IMR-90 (cell line): Measurements from ENCODE around the gene ARPC4. TPM values are rescaled to one million over a fixed set of nuclear protein-coding genes. Genes with fewer than 3 reads are reported as not detected.
"Not testable (repeated sequence)": the region's sequence is repeated elsewhere in the genome, so short reads cannot be mapped to it uniquely, and the experiment has no call there.

Experiments
- ATAC-seq: fragments of 200-7000 bp; cut with Tn5 transposase; 2 replicates; pipeline ENCODE4 v1.9.1; 2020; ENCODE audit warnings: low read depth, mild to moderate bottlenecking, moderate library complexity
- BruUV-seq: library from RNA; stranded (reverse); fragments of 400-500 nt; replicated peaks from 2 replicates; lab custom pipeline; 2021; lab: Mats Ljungman, UMichigan
- CTCF ChIA-PET: fragments of 300-600 bp; formaldehyde crosslinking; extraction: SDS; loops from one replicate; lab custom pipeline; 2021; ENCODE audit warnings: antibody characterized with exemption; lab: Yijun Ruan, JAX
- POLR2A ChIA-PET: fragments of 300-600 bp; sonication (Branson Sonifier 250); formaldehyde crosslinking; loops from one replicate; lab custom pipeline; 2022; ENCODE audit warnings: antibody characterized with exemption; ENCODE audit not compliant: unreplicated experiment; lab: Charles Lee
- DNase-seq: peaks from one replicate; pipeline ENCODE4 v3.0.0; 2013
- H2AFZ ChIP-seq: replicated peaks from 2 replicates; pipeline ENCODE3; 2013; ENCODE audit warnings: low read length, mild to moderate bottlenecking; ENCODE audit not compliant: poor library complexity
- H2AK5ac ChIP-seq: 2 replicates; pipeline ENCODE4 v1.6.1; 2013; ENCODE audit warnings: low read depth, low read length, inconsistent platforms
- H2AK9ac ChIP-seq: replicated peaks from 2 replicates; pipeline ENCODE3; 2013; ENCODE audit warnings: mild to moderate bottlenecking, low read depth, low read length, moderate library complexity; ENCODE audit not compliant: poor library complexity
- H2BK120ac ChIP-seq: 2 replicates; pipeline ENCODE4 v1.6.1; 2013; ENCODE audit warnings: low read depth, low read length, inconsistent platforms
- H2BK15ac ChIP-seq: 3 replicates; pipeline ENCODE4 v1.6.1; 2013; ENCODE audit warnings: low read depth, low read length, inconsistent platforms
- H2BK20ac ChIP-seq: 2 replicates; pipeline ENCODE4 v1.6.1; 2013; ENCODE audit warnings: low read depth, mild to moderate bottlenecking, inconsistent platforms, low read length, moderate library complexity
- H2BK5ac ChIP-seq: 2 replicates; pipeline ENCODE4 v1.6.1; 2013; ENCODE audit warnings: mild to moderate bottlenecking, low read depth, low read length, inconsistent platforms; ENCODE audit not compliant: poor library complexity, severe bottlenecking
- H3K14ac ChIP-seq: replicated peaks from 2 replicates; pipeline ENCODE4 v1.6.1; 2013; ENCODE audit warnings: low read depth, low read length, inconsistent platforms
- H3K18ac ChIP-seq: 2 replicates; pipeline ENCODE4 v1.6.1; 2013; ENCODE audit warnings: low read depth, low read length, control low read depth
- H3K23ac ChIP-seq: 2 replicates; pipeline ENCODE4 v1.6.1; 2013; ENCODE audit warnings: low read depth, low read length, inconsistent platforms
- H3K27ac ChIP-seq: 2 replicates; pipeline ENCODE4 v1.5.1; 2013; ENCODE audit warnings: mild to moderate bottlenecking, control low read depth, low read length; ENCODE audit not compliant: insufficient read depth
- H3K27me3 ChIP-seq: 2 replicates; pipeline ENCODE4 v1.6.1; 2013; ENCODE audit warnings: low read length; ENCODE audit not compliant: control insufficient read depth, insufficient read depth
- H3K36me3 ChIP-seq: 2 replicates; pipeline ENCODE4 v1.6.1; 2013; ENCODE audit warnings: low read length, mixed read lengths; ENCODE audit not compliant: control insufficient read depth, insufficient read depth
- H3K4ac ChIP-seq: 2 replicates; pipeline ENCODE4 v1.6.1; 2013; ENCODE audit warnings: low read depth, low read length, inconsistent platforms
- H3K4me1 ChIP-seq: 2 replicates; pipeline ENCODE4 v1.6.1; 2013; ENCODE audit warnings: low read length, mixed read lengths; ENCODE audit not compliant: control insufficient read depth, insufficient read depth
- H3K4me2 ChIP-seq: 2 replicates; pipeline ENCODE4 v1.6.1; 2013; ENCODE audit warnings: low read depth, mild to moderate bottlenecking, control low read depth, low read length, moderate library complexity
- H3K4me3 ChIP-seq: 2 replicates; pipeline ENCODE4 v1.5.1; 2013; ENCODE audit warnings: low read depth, mild to moderate bottlenecking, control low read depth, low read length, moderate library complexity; ENCODE audit not compliant: insufficient read depth
- H3K56ac ChIP-seq: 2 replicates; pipeline ENCODE4 v1.6.1; 2013; ENCODE audit warnings: low read length, inconsistent platforms; ENCODE audit not compliant: insufficient read depth; ENCODE audit errors: extremely low read depth
- H3K79me1 ChIP-seq, 2 experiments: 2 replicates each; pipeline ENCODE4 v1.6.1; 2013; ENCODE audit warnings: low read length in 2 of 2, inconsistent platforms in 1 of 2, low read depth in 1 of 2
- H3K9ac ChIP-seq: 2 replicates; pipeline ENCODE4 v1.6.1; 2013; ENCODE audit warnings: low read depth, low read length, control low read depth
- H3K9me1 ChIP-seq: 2 replicates; pipeline ENCODE4 v1.6.1; 2013; ENCODE audit warnings: low read length, inconsistent platforms; ENCODE audit not compliant: insufficient read depth
- H3K9me3 ChIP-seq: 2 replicates; pipeline ENCODE4 v1.6.1; 2013; ENCODE audit warnings: low read length; ENCODE audit not compliant: control insufficient read depth, insufficient read depth
- H4K20me1 ChIP-seq: 2 replicates; pipeline ENCODE4 v1.6.1; 2013; ENCODE audit warnings: low read length, inconsistent platforms; ENCODE audit not compliant: insufficient read depth
- H4K5ac ChIP-seq: 2 replicates; pipeline ENCODE4 v1.6.1; 2013; ENCODE audit warnings: mild to moderate bottlenecking, low read depth, low read length, control low read depth
- H4K8ac ChIP-seq, 2 experiments: 2 replicates each; pipeline ENCODE4 v1.6.1; 2013; ENCODE audit warnings: low read depth in 2 of 2, low read length in 2 of 2, control low read depth in 1 of 2, inconsistent platforms in 1 of 2
- H4K91ac ChIP-seq: 2 replicates; pipeline ENCODE4 v1.6.1; 2013; ENCODE audit warnings: low read depth, low read length, inconsistent platforms; ENCODE audit not compliant: insufficient read depth
- RAD21 ChIP-seq: IDR thresholded peaks from 2 replicates; pipeline ENCODE4 v1.6.1; 2012; ENCODE audit warnings: low read length, improper control_type of control experiment
- SMC3 ChIP-seq: fragments of 150-350 bp; IDR thresholded peaks from 2 replicates; pipeline ENCODE4 v1.6.1; 2016; ENCODE audit warnings: low read depth, mild to moderate bottlenecking, antibody characterized with exemption, low read length, moderate library complexity
- WGBS, 2 experiments: methylation state at CpG; one replicate each; pipeline versions ENCODE4 v1.1.5 to v1.1.7; 2013; ENCODE audit warnings: missing lambda C conversion rate in 2 of 2; ENCODE audit not compliant: insufficient read length in 1 of 2; ENCODE audit errors: extremely low coverage in 2 of 2; 5-methylcytosine and 5-hydroxymethylcytosine counted together
- dilution Hi-C: fragments of 300-500 bp; cut with HindIII; formaldehyde crosslinking; loops from one replicate; pipeline ENCODE4 v1.14.3; 2018; ENCODE audit warnings: low sequenced_read_pairs; ENCODE audit not compliant: unreplicated experiment
- in situ Hi-C: fragments of 300-500 bp; cut with MboI; formaldehyde crosslinking; loops from 3 replicates; pipeline ENCODE4 v1.14.3; 2019; ENCODE audit warnings: low sequenced_read_pairs, inconsistent platforms, mixed read lengths
- intact Hi-C: fragments of 100-400 bp; cut with micrococcal nuclease; formaldehyde crosslinking; loops from 2 replicates; pipeline ENCODE4 v1.10.0; 2022
- polyA plus RNA-seq, 3 experiments: library from polyadenylated mRNA; depleted of rRNA; stranded (reverse); fragments of >200 nt; gene quantifications; 2 replicates each; pipeline ENCODE4 v1.2.3, GENCODE V29; 2012; ENCODE audit warnings: low replicate concordance in 1 of 3
- total RNA-seq: library from RNA; depleted of rRNA; stranded (reverse); fragments of >200 nt; gene quantifications from 2 replicates; pipeline ENCODE4 v1.2.3, GENCODE V29; 2012
- TF ChIP-seq, protein P1 (sequence below): conservative IDR thresholded peaks from 2 replicates; pipeline ENCODE4 v1.5.1; 2012; ENCODE audit warnings: mild to moderate bottlenecking, low read depth, low read length, improper control_type of control experiment

The ARPC4 gene
- total and polyA plus RNA-seq, 2 of the 4 experiments (the other 2 are of a cell fraction): 188 to 383 TPM

DNA sequence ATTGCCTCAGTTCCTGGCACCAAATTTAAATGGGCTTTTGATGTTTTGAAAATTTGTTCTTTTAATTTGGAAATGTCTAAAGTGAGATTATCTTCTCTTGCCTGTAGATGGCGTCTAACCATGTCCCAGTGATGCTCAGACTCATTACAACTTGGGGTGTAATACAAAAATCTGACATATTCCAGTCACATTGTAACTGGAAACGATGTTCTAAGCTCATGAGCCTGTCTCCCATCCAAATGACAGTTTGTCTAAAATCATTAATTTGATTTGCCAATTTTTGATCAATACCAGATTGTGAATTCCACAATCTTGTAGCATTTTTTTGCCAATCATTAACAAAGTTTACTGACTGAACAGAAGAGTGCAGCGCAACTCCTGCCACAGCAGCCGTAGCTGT is 56.0 kb downstream of the ARPC4 start:
- ATAC-seq, H3K4me3 ChIP-seq, H3K9ac ChIP-seq, H4K91ac ChIP-seq, H4K20me1 ChIP-seq, H2BK120ac ChIP-seq, in situ Hi-C loops, H2AK9ac ChIP-seq, H3K27me3 ChIP-seq, H3K14ac ChIP-seq, H3K9me1 ChIP-seq, H3K4me1 ChIP-seq, H3K79me1 ChIP-seq, H4K5ac ChIP-seq, dilution Hi-C loops, POLR2A ChIA-PET, H3K4me2 ChIP-seq, BruUV-seq, H2AFZ ChIP-seq, H3K36me3 ChIP-seq, H2AK5ac ChIP-seq, H2BK5ac ChIP-seq, H3K56ac ChIP-seq, H3K27ac ChIP-seq, H2BK20ac ChIP-seq, H3K9me3 ChIP-seq, CTCF ChIA-PET, H3K18ac ChIP-seq, H4K8ac ChIP-seq, H3K23ac ChIP-seq, H2BK15ac ChIP-seq, H3K4ac ChIP-seq: not testable (repeated sequence)
- DNase-seq: peak; percentile 43
- WGBS, 2 experiments: no CpG with 5 or more reads among the region's 4 CpGs
- TF ChIP-seq RAD21 (peak; percentile 50), SMC3 (peak; percentile 54)
- TF ChIP-seq, protein P1, sequence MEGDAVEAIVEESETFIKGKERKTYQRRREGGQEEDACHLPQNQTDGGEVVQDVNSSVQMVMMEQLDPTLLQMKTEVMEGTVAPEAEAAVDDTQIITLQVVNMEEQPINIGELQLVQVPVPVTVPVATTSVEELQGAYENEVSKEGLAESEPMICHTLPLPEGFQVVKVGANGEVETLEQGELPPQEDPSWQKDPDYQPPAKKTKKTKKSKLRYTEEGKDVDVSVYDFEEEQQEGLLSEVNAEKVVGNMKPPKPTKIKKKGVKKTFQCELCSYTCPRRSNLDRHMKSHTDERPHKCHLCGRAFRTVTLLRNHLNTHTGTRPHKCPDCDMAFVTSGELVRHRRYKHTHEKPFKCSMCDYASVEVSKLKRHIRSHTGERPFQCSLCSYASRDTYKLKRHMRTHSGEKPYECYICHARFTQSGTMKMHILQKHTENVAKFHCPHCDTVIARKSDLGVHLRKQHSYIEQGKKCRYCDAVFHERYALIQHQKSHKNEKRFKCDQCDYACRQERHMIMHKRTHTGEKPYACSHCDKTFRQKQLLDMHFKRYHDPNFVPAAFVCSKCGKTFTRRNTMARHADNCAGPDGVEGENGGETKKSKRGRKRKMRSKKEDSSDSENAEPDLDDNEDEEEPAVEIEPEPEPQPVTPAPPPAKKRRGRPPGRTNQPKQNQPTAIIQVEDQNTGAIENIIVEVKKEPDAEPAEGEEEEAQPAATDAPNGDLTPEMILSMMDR: peak; percentile 53
- intact Hi-C loops: loop anchor here (2.0 to 10.0 kb wide), 4 partner anchors 42 to 436 kb away; partner anchors contain the start of genes CRELD1 and JAGN1

DNA sequence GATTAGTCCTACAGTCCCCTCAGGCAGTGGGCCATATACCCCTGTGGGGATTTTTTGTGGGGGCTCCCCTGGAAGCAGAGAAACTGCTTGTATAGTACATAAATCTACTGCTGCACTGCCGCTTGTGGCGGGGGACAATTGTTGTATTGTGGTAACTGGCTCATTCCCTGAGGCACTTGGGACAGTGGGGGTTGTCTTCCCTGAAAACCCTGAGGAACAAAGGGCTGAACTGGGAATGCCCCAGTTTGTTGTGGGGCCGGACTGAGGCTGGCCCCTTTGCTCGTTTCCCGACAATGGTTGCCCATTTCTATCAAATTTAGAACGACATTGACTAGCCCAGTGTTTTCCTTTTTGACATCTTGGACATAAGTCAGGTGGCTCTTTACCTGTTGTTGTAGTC is 58.5 kb downstream of the ARPC4 start:
- H2BK15ac ChIP-seq, H3K4ac ChIP-seq, H3K4me2 ChIP-seq, POLR2A ChIA-PET, in situ Hi-C loops, H2AFZ ChIP-seq, H3K4me3 ChIP-seq, H3K36me3 ChIP-seq, H3K27ac ChIP-seq, H4K5ac ChIP-seq, ATAC-seq, H3K9ac ChIP-seq, H3K4me1 ChIP-seq, H3K56ac ChIP-seq, H2BK20ac ChIP-seq, DNase-seq, H4K8ac ChIP-seq, H3K9me1 ChIP-seq, H3K14ac ChIP-seq, H3K9me3 ChIP-seq, H4K91ac ChIP-seq, dilution Hi-C loops, H3K23ac ChIP-seq, H3K27me3 ChIP-seq, CTCF ChIA-PET, H4K20me1 ChIP-seq, H2BK120ac ChIP-seq, BruUV-seq, H2BK5ac ChIP-seq, H3K79me1 ChIP-seq, H3K18ac ChIP-seq, H2AK5ac ChIP-seq, H2AK9ac ChIP-seq, intact Hi-C loops: not testable (repeated sequence)
- WGBS, 2 experiments: no CpG with 5 or more reads among the region's 6 CpGs
